Stimulated activated CD8-positive, alpha-beta memory T cell treated with anti-CD3 and anti-CD28 coated beads, Interleukin-7, amount 100 ng/mL, for 1 hour (primary cell): ENCODE measurements around the gene PDCD2L.
"Not testable (repeated sequence)": the region's sequence is repeated elsewhere in the genome, so short reads cannot be mapped to it uniquely, and the experiment has no call there.

Source experiments
- DNase-seq, 2 donors: peaks; one replicate each; pipeline ENCODE4 v3.0.0-alpha.2; 2020; ENCODE audit warnings: low read depth in 2 of 2

The PDCD2L gene

GRCh38 chr19:34468409-34468808, 64.2 kb downstream of the PDCD2L start:
- no peak for DNase-seq

- DNase-seq: not testable (repeated sequence)
Observed at GRCh38 chr19:34469026-34469425, 64.8 kb downstream of the PDCD2L start.

- DNase-seq: no peak
Observed at GRCh38 chr19:34471906-34472700, 67.9 kb downstream of the PDCD2L start.

GRCh38 chr19:34474233-34474989, 70.2 kb downstream of the PDCD2L start:
- no peak for DNase-seq

- no peak for DNase-seq
Observed at GRCh38 chr19:34475026-34475974, 71.1 kb downstream of the PDCD2L start.
